GM03348 (cell line): Measurements from ENCODE around the gene IQSEC3.

Experiments
- DNase-seq: peaks from one replicate; pipeline ENCODE4 v3.0.0; 2012; ENCODE audit warnings: low spot score

IQSEC3 gene

DNA sequence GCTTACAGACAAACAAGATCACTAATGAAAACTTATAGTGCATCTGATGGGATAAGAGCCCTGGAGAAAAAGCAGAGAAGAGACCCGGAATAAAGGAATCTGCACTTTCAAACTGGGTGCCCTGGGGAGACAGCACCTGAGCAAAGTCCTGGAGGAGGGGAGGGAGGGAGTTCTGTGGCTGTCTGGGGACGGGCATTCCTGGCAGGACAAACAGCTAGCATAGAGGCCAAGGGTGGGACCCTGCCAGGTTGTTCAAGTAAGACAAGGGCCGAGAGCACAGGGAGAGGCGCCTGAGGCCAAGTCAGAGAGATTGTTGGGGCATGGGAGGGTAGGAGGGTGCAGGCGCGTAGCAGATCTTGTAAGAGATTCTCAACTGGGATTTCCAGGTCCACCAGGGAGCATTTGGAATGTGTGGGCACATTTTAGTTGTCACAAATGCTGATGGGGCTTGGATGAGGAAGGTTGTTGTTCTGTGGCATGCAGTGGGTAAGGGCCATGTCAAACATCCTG is 14.2 kb downstream of the IQSEC3 start:
- no peak for DNase-seq

GRCh38 chr12:82740-83139 is 16.2 kb downstream of the IQSEC3 start:
- no peak for DNase-seq

DNA sequence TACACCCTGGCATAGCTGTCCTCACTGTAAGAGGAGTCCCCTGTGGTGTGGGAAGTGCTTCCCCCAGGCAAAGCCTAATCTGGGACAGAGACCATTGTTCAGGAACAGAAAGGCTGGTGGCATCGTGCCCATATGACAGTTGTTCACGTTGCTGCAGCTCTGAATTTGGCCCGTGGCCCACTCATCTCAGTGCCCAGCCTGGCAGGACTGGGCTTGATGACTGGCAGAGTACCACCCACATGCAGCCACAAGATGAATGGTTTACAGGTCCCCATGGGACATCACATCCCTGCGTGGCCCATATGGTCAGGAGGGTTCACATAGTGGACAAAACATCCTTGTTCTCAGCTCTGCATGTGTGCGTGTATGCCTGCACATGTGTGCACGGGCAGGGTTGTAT is 17.5 kb downstream of the IQSEC3 start:
- no peak for DNase-seq

GRCh38 chr12:85191-85666 is 18.7 kb downstream of the IQSEC3 start:
- no peak for DNase-seq

- no peak for DNase-seq
These were observed 20.7 kb downstream of the IQSEC3 start for GRCh38 chr12:87315-87714.

- DNase-seq, result no peak
These were observed 21.3 kb downstream of the IQSEC3 start for GRCh38 chr12:87856-88255.

GRCh38 chr12:89653-90052 is 23.1 kb downstream of the IQSEC3 start:
- DNase-seq, result no peak

DNA sequence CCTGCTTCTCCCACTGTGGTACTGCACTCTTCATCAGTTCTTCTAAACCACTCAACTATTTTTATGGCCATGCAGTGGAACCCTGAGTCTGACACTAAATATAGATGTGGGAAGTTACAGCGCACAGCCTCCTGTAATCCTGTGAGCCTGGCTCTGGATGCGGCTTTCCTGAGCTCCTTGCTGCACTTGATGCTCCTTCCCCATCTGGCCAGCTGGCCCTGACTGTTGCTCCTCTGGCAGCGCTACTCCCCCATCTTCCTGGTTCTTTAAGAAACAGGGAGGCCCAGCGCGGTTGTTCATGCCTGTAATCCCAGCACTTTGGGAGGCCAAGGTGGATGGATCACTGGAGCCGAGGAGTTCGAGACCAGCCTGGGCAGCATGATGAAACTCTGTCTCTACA is 24.6 kb downstream of the IQSEC3 start:
- no peak for DNase-seq

DNA sequence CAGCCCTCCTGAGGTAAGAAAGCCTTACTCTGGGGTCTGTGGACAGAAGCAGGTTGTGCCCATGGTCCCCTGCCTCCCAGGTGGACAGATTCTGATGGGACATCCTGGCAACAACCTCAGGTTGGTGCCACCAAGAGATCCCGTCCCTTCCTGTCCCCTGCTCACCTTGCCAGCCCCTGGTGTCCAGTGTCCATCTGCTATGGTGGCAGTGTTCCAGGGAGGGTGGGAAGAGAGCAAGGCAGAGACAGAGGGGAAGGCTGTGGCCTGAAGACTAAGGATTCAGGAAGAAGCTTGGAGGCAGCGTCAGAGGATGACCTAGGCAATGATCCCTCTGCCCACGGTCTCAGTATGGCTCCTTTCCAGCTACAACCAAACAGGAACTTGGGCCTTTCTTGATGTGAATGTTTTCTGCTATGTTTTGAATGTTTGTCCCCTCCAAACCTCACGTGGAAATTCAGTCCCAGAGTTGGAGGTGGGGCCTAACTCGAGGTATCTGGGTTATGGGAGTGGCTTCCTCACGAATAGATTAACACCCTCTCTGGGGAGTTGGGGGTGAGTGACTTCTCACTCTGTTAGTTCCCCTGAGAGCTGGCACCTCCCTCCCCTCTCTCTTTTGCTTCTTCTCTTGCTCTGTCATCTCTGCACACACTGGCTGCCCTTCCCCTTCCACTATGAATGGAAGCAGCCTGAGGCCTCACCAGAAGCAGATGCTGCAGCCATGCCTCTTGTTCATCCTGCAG is 26.9 kb downstream of the IQSEC3 start:
- DNase-seq, result no peak

DNA sequence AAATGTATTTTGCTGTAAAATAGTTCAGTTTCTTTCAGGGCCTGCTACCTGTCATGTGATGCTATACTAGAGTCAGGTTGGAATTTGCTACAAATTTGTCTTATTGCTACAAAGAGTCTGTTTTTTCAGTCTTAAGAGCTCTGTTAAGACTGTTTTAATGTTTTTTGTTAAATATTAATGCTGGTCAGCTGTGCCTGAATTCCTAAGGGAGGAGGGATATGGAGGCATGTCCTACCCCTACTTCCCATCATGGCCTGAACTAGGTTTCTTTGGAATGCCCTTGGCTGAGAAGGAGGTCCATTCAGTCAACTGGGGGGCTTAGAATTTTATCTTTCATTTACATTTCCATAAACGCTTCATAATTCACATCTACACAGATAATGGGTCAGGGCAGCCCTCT is 30.0 kb downstream of the IQSEC3 start:
- DNase-seq, result no peak

DNA sequence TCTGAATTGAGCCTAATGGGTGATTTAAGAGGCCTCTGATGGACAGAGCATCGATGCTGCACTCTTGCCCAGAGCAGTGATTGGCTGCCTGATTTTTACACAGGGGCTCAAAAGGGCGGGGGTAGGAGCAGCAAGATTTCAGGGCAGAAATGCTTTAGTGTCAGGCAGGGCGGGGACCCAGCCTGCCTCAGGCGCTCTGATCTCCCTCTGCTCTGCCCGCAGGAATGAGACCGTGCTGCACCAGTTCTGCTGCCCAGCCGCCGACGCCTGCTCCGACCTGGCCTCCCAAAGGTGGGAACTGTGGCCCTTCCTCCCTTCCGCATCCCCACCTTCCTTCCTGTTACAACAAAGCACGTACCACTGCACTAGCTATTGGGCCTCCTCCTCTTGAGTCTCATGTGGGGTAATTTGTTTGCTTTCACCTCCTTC is 32.4 kb downstream of the IQSEC3 start:
- no peak for DNase-seq

DNA sequence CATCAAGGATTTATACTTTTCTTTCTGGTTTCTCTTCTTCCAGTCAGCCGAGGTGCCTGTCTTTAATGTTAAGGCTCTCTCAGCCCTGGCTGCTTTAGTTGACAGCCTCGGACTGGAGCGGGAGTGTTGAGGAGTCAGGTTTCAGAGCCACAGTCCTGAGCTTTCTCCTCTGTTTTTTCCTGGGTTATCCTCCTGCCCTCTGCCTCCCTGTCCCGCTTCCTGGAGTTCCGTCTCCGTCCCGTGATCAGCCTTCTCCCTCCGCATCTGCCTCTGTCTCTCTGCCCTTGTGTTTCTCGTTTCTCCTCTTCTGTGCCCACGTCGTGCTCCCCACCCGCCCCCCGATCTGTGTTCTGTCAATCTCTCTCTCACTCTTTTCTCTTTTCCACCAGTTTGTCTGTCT is 33.0 kb downstream of the IQSEC3 start:
- DNase-seq, result peak; percentile 37

- DNase-seq, result no peak
These were observed 35.7 kb downstream of the IQSEC3 start for GRCh38 chr12:101969-102878.

GRCh38 chr12:102879-103168 is 36.3 kb downstream of the IQSEC3 start:
- no peak for DNase-seq

DNA sequence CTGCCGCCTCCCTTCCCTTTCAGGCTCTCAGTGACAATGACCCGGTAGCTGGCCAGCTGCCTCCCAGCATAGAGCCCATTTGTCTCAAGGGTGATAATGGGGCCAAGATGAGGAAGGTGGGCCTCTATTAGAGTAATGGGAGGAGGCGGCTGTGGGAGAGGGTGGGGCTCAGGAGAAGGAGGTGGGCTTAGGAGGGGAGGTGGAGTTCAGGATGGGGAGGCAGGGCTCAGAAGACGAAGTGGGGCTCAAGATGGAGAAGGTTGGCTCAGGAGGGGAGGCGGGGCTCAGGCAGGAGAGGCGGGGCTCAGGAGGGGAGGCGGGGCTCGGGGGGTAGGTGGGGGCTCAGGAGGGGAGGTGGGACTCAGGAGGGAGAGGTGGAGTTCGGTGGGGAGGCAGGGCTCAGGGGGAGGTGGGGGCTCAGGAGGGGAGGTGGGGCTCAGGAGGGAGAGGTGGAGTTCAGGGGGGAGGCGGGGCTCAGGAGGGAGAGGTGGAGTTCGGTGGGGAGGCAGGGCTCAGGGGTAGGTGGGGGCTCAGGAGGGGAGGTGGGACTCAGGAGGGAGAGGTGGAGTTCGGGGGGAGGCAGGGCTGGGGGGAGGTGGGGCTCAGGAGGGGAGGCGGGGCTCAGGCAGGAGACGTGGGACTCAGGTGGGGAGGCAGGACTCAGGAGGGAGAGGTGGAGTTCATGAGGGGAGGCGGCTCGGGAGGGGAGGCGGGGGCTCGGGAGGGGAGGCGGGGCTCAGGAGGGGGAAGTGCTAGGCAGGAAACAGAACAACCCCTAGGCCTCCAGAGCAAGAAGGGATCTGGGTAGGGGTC is 36.8 kb downstream of the IQSEC3 start:
- no peak for DNase-seq

DNA sequence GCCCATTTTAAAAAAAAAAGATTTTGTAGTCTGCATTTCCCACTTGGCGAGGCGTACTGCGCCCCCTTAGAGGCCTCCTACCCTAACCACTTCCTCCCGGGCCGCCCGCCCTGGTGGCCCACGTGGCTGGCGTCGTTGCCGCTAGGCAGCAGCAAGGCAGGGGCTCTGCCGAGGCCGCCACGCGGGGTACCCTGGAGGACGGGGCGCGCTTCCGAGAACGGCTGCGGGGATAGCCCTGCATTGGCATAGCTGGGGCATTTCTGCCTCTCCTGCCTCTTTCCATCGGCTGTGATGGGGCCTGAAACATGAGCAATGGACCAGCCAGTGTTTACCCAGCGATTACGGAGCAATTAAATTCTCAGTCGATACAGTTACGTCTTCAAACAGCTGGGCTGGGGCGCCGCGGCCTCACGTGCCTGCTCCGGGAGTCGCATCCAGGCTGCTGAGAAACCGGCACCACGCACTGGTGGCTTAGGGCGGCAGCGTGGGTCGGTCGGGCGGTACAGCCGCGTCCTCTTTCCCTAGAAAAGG is 38.0 kb downstream of the IQSEC3 start:
- no peak for DNase-seq

- no peak for DNase-seq
These were observed 39.1 kb downstream of the IQSEC3 start for GRCh38 chr12:105696-106095.

- no peak for DNase-seq
These were observed 39.6 kb downstream of the IQSEC3 start for GRCh38 chr12:106118-106591.

DNA sequence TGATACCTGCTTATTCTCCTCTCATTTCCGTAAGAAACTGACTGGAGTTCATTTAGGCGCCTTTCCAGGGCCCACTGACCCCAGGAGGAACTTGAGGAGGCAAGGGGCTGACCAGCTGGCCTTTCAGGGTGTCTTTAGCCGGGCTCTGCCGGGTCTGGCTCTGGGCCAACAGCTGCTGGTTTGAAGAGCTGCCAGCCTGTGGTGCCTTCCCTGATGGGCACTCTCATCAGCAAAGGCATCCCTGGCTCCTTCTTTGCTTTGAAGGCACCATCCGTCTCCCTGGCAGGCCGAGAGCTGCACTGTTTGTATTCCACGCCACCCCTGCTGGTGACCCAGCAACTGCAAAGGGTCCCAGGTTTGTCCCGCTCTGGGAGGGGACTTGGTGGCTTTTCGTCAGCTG is 42.0 kb downstream of the IQSEC3 start:
- DNase-seq, result no peak

DNA sequence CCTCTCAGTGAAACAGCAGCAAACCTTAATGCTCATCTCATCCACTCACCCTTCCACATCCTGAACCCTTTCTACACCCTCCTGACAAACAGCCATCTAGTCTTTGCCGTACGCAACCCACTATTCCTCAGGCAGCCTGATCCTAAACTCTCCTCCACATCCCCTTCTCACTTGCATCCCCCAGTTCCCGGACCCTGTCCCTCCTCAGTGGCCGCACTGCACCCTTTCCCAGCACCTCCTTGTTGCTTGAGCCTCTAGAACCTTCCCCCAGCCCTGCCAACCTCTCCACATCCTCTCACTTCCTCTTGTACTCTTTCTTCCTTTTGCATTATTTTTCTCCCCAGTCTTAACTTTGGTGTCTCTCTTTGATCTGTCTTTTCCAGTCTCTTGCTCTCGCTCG is 42.9 kb downstream of the IQSEC3 start:
- DNase-seq, result no peak

- DNase-seq, result no peak
These were observed 43.3 kb downstream of the IQSEC3 start for GRCh38 chr12:109872-110271.
